Activated T-helper 1 cell treated with Interleukin-2 at 50 U/mL for 16 hours (primary cell): ENCODE data around the gene TEAD3.
"Not testable (repeated sequence)": the region's sequence is repeated elsewhere in the genome, so short reads cannot be mapped to it uniquely, and the experiment has no call there.

Experiments
- DNase-seq: peaks from one replicate; pipeline ENCODE4 v3.0.0-alpha.2; 2020; ENCODE audit warnings: low read depth

Gene TEAD3

DNA sequence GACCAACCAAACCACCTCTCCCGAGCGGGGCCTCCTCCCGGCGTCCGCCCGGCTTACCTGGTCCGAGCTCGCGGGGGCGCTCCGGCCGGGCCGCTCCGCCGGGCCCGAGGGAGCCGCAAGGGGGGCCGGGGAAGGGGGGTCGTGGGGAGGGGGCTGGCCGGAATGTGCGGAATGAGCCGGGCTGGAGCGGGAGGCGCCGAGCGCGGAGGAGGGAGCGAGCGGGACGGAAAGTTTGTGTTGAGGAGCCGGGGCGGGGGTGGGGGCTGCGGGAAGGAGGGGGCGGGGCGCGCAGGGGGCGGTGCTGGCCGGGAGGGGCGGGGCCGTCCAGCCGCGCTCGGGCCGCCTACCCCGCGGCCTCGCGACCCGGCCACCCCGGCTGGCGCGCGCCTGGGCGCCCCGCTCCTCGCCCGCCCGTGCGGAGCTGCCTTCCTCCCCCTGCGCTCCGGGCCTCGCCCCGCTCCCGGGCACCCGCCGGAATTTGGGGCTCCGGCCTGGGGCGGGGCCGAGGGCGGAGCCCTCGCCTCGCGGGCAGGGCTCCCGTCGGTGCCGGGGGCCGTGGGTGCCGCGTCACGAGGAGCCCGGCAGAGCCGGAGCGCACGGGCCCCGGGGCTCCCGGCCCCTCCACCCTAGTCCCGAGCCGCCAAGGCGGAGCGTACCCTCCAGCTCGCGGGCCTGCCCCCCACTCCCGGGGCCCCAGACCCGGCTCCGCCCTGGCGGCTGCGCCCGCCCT, at the start of gene TEAD3:
Gene TEAD3, minus strand, starts transcription at position 239 of the 730 bp plus-strand sequence.
- DNase-seq = peak; percentile 30

DNA sequence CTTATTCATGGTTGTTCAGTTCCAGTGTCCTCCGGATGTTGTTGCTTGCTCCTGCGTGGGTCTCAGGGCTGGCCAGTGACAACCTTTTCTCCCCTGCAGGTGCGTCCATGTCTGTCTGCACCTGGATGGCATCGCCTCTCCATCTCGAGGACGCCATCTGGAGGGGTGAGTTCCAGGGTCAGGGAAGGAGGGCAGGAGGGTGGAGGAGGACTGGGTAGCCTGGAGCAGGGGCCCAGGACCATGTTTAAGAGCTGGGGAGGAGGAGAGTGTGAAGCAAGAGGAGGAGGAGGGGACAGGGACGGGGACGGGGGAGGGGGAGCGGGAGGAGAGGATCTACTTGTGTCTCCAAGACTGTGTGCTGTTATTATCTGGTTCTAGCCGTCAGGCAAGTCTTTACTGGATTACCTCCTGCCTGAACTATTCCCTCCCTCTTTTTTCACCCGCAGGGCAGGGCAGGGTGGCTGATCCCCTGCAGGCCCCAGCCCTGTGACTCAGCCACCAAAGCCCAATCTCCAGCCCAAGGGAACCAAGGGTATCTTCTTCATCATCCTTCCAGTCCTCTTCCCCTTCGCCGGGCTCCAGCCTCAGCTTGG, 48.0 kb upstream of the TEAD3 start:
- no peak for DNase-seq

DNA sequence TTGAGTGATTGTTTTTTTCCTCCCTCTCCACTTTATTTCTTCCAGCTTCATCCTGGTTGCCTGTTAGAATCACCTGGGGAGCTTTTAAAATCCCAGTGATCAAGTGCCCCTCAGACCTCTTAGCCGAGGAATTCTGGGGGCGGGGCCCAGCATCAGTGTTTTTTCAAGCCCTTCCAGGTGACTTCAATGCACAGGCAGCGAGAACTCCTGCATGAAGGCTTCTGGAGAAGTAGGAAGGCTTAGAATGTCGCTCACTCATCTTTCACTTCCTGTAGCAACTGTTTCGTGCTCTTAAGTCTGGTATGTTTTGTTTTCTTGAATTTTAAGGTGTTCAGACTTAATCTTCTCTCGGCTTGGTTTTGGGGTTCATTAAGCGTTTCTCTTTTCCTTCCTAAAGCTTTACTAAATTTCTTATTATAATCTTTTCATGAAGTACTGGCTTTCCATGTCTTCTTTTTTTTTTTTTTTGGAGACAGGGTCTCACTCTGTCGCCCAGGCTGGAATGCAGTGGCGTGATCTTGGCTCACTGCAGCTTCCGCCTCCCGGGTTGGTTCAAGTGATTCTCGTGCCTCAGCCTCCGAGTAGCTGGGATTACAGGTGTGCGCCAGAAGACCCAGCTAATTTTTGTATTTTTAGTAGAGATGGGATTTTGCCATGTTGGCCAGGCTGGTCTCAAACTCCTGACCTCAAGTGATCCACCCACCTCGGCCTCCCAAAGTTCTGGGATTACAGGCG, 46.7 kb upstream of the TEAD3 start:
- DNase-seq = no peak

DNA sequence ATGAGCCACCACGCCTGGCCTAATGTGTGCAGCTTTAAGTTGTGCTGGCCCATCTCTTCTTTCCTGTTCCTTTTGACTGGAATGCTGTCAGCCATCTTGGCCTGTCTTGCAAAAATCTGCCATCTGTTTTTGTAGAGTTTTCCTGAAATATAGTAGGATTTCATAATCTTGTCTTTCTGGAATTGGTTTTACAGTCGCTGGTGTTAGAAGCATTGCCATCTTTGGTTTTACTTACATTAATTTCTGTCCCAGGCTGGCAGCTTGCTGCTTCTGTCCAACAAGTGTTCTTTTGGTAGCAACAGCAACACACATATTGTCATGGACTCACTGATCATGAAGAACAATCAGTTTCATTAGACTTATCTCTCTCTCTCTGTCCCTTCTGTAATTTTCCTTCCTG, 45.0 kb upstream of the TEAD3 start:
- no peak for DNase-seq

DNA sequence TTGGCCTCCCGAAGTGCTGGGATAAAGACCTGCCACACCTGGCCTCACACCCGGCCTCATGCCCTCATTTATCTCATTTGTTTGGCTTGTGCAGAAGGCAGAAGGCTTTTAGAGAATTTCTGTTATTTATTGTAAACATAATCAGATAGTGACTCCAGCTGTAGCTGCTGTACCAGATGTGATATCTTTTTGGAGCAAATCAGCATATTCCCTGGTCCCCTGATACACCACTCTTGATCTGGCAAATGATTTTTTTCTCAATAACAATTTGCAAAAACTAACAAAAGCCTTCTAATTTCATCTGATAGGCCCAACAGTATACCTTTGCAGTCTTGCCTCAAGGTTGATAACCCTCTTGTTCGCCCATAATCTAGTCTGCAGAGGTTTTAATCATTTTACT, 42.3 kb upstream of the TEAD3 start:
- DNase-seq = no peak

DNA sequence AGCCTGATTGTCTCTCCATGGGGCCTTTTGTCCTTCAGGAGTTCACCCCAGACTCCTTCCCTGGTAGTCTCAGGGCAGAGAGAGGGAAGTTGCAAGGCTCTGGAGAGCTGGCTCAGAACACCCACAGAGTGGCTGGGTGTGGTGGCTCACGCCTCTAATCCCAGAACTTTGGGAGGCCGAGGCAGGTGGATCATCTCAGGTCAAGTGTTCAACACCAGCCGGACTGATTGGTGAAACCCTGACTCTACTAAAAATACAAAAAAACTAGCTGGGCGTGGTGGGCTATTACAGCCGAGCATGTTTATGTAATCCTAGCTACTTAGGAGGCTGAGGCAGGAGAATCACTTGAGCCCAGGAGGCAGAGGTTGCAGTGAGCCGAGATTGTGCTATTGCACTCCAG, 39.0 kb upstream of the TEAD3 start:
- not testable (repeated sequence) for DNase-seq

DNA sequence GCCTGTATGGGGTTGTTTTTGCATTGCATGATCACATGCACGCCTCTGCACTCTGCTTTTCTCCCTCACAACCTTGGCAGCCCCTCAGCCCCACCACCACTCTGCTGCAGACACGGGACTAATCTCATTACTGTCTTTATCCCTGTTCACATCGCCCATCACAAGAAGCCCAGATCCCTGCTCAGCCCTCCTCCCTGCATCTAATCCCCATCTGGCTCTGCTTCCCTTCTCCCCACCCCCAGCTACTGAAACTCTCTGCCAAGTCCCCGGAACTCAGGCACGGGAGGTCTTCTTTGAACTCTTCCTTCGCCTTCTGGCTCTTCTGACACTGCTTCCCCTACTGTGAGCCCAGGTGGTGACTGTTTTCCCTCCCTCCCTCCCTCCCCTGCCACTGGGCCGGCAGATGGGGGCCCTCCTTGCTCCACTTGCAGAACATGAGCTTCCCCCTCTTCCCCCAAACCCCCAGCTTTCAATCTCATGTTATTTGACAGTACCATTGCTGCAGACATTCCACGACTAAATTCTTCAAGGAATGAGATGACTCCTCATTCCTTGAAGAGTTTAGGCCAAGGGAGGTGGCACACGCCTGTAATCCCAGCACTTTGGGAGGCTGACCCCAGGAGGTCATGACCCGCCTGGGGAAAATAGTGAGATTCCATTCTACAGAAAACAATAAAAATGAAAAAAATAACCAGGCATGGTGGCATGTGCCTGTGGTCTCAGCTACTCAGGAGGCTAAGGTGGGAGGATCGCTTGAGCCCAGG, 37.7 kb upstream of the TEAD3 start:
- DNase-seq = no peak

DNA sequence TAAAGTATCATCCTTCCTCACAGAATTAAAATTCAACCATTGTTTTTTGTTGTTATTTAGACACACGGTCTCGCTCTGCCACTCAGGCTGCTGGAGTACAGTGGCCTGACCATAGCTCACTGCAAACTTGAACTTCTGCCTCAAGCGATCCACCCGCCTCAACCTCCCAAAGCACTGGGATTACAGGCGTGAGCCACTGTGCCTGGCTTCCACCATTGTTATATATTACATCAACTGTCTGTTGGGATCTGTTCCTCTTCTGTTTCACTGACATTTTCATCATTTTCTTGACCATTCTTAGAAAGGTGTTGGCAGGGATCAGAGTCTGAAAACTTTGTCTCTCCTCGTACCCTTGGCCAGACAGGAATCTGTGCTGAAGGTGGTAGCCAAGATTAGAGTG, 37.1 kb upstream of the TEAD3 start:
- no peak for DNase-seq

DNA sequence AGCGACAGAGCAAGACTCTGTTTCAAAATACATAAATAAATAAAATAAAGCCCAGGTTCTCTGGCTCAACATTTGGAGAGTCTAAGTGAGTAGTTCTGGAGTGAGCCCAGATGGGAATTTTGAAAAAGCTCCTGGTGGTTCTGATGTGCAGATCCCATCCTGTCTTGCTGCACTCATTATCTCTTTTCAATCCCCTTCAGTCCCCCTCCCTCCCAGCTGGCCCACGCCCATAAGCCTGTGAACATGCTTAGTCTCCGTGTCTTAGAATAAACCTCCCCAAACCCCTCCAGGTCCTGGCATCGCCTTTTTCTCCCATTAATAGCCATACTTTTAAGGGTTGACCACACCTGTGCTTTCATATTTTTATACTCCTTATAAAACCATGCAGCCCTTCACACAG, 35.2 kb upstream of the TEAD3 start:
- DNase-seq = no peak

DNA sequence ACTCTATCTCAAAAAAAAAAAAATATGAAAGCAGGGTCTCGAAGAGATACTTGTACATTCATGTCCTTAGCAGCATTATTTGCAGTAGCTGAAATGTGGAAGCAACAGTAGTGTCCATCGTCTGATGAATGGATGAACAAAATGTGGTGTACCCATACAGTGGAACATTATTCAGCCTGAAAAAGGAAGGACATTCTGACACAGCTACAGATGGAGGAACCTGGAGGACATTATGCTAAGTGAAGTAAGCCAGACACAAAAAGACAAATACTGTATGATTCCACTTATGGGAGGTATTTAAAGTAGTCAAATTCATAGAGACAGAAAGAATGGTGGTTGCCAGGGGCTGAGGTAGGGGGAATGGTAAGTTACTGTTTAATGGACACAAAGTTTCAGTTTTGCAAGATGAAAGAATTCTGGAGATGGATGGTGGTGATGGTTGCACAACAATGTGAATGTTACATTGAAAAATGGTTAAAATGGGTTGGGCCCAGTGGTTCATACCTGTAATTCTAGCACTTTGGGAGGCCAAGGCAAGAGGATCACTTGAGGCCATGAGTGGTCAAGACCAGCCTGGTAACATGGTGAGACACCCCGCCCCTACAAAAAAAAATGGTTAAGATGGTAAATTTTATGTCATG, 27.6 kb upstream of the TEAD3 start:
- no peak for DNase-seq

DNA sequence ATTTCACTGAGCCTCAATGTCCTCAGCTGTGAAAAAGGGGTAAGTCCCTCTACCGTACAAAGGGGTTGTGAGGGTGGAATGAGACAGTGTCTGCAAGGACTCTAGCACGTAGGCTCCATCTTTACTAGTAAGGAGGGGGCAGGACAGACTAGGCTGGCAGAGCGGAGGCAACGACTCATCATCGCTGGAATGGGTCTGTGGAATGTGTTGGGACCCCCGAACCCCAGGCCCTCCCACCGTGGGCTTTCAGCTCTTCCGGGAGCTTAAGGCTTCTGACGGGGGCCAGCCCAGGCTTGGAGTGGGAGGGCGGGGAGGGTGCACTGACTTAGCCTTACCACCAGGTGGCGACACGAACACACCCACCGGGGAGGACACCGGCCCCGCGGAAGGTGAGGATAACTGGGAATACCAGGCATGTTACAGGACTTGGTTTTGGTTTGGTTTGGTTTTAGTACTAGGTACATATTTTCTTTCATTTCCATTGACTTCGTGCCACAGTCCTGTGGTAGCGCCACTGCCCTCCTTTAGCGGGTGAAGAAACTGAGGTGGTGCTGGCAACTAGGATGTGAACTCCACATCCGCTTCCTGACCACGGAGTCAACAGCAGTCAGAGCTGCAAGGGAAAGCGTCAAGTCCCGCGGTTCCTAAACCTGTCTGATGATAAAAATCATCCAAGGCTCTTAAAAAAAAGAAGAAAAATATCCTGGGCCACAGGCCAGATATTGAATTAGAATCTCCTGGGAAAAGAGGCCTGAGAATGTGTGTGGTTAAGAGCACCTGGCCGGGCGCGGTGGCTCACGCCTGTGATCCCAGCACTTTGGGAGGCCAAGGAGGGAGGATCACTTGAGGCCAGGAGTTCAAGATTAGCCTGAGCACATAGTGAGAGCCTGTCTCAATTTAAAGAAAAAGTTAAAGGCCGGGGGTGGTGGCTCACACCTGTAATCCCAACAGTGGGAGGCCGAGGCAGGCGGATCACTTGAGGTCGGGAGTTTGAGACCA, 26.1 kb upstream of the TEAD3 start:
- DNase-seq = peak; percentile 57

DNA sequence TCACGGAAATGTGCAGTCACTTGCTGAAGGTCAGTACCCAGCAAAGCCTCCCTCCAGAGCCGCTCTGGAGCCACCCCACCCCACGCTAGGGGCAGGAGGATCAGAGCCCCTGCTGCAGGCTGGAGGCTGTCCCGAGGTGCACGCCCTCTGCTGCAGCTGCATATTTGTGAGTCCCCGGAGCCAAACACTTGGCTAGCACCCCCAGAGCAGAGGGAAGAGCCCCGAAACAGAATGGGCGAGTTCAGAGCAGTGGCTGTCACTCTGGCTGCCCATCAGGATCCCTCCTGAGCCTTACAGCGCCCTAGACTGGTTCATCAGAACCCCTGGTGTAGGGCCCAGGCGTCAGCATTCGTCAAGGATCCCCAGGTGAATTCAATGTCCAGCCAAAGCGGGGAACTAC, 25.3 kb upstream of the TEAD3 start:
- no peak for DNase-seq

DNA sequence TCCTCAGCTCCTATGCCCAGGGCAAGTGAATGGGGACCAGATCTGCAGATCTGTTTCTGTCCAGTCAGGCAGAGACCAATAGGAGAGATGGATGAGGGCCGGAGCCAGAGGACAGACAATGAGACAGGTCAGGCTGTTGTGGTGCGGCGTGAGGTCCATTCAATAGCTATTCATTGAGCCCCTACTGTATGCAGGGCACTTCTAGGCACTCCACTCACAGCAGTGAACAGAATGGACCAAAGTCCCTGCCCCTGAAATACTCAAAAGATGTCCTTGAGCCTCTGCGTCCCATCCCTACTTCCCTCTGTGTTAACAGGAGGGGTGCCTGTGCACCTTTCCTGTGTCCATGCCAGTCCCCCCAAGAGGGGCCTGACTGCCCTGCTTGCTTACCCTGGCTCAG, 24.4 kb upstream of the TEAD3 start:
- no peak for DNase-seq

DNA sequence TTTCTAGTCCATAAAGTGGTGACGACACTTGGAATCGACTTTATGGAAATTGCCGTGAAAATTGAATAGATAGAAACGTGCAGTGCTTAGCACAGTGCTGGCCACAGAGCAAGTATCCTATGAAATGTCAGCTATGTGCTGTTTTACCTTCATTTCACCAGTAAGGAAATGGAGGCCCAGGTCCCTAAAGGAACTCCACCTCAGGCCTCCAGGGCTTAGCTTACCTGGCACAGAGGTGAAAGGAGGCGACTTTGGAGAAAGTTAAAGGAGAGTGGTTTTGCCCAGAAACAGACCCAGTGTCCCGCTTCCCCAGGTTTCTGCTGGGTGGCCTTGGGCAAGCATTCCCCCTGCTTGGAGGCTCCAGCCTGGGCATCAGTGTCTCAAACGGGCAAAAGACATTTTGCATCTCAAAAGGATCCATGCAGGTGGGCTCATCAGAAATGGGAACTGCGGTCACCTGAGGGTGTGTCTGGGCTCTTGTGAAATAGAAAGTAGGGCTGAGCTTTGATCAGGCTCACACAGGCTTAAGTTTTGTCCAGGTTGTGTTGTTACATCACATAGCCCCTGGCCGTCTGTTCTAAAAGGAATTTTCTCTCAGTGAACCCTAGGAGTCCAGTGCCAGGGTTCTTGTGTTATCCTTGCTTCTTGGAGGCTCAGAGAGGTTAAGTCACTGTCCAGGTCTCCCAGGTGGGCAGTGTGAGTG, 22.6 kb upstream of the TEAD3 start:
- no peak for DNase-seq

DNA sequence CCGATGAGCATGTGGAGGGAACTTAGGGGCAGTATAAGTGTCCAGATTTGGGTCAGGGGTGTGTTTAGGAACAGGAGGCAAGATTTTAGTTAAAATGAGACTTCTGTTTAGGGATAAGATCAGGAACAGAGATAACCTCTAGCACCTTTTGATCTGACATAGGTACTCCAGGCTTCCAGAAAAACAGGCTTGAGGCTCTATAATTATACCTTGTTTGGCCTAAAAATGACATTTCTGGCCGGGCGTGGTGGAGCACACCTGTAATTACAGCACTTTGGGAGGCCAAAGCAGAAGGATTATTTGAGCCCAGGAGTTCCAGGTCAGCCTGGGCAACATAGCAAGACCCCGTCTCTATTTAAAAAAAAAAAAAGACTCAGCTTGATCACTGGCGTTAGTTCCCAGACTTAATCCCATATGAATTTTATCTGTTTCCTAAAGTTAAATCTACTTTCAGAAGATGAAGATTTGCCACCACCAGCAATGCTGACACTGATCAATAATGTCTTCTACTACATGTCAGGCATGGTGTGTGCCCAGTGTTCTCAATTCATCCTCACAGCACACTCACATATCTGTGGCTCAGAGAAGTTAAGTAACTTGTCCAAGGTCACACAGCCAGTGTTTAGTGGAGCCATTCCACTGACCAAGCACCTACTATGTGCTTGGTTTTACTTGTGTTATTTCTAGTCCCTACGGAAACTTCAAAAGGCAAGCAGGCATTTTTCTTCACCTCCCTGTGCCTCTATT, 21.9 kb upstream of the TEAD3 start:
- no peak for DNase-seq

DNA sequence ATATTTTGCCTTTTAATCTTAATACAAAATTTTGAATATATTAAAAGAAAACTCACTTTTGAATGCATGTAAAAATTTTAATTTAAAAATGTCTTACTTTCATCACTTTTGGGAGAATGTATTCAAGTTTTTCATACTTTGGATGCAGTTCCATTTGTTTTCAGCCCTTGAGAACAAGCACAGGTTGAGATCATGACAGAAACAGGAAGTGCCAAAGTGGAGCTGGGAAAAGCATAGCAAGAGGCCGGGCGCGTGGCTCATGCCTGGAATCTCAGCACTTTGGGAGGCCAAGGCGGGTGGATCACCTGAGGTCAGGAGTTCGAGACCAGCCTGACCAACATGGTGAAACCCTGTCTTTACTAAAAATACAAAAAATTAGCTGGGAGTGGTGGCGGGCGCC, 21.1 kb upstream of the TEAD3 start:
- DNase-seq = not testable (repeated sequence)

DNA sequence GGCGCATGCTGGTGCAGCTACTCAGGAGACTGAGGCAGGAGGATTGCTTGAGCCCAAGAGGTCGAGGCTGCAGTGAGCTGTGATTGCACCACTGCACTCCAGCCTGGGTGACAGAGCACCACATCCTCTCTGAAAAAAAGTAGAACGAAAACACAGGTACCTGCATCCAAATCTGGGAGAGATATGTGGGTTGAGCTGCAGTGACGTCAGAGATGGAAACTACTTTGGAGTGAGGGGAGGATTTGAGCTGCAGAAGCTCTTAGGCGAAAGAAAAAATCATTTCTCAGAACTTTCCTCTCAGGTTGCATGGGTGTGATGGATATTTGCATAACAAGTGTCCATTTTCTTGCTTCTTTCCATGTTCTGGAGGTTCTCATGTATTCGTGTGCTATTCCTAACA, 19.8 kb upstream of the TEAD3 start:
- DNase-seq = no peak

DNA sequence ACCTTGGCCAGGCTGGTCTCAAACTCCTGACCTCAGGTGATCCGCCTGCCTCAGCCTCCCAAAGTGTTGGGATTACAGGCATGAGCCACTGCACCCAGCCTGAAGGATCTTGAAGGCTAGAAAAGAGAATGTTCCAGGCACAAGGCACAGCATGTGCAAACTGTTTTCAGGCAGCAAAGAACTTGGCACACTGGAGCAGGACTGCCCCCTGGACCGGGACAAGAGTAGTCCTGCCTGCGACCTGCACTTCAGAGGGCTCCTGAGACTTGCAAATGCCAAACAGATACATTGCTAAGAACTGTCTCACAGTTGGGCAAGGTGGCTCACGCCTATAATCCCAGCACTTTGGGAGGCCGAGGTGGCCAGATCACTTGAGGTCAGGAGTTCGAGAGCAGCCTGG, 19.1 kb upstream of the TEAD3 start:
- not testable (repeated sequence) for DNase-seq

DNA sequence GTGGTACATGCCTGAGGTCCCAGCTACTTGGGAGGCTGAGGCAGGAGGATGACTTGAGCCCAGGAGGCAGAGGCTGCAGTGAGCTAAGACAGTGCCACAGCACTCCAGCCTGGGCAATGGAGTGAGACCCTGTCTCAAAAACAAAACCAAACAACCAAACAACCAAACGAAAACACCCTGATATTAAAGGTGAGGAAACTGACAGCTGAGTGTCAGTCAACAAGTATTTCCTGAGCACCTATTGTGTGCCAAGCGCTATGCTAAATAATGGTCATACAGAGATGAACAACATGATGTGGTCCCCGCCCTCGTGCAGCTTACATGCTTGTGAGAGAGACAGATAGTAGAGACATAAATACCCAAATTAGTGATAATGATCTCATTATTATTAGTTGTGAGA, 17.7 kb upstream of the TEAD3 start:
- no peak for DNase-seq

DNA sequence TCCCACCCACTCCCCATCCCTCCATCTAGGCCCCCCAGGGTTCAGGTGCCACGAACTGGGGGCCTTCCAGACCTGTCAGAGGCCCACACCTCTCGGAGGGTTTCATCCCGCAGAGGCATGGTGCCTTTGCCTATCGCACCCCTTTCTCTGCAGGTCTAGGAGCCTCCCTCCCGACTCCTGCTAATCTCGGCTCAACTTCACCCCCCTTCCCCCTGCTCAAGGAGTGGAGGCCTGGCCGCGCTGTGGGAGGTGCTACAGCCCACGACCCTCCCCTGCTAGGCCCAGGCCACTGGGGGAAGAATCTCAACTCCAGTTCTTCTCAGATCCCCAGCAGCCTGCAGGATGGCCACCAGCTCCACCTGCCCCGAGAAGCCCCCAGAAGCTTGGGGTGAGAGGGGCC, 15.9 kb upstream of the TEAD3 start, which contains the start of gene TULP1:
Gene TULP1, minus strand, starts transcription at position 157 of the 400 bp plus-strand sequence. Its CDS starts 38 bp downstream, at position 119.
- DNase-seq = no peak
